ENCODE results near the gene RMND1.

DNA sequence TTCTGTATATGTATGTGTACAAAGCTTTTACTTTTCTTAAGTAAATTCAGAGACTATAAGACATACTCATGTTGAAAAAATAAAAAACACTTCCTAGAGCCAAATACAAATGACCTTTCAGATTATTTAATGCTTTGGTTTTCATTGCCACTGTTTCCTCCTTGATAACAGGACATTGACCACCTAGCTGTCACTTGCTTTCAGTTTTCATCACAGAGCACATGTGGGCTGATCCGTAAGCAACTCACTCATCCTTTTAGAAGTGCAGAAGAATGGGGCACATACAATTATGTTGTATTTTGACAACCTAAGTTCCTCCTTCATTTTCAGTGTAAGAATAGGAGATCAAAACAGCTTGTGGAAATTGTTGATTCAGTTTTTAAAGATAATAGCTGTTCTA lies 66.7 kb downstream of the RMND1 start:
- TF ChIP-seq, protein P1, sequence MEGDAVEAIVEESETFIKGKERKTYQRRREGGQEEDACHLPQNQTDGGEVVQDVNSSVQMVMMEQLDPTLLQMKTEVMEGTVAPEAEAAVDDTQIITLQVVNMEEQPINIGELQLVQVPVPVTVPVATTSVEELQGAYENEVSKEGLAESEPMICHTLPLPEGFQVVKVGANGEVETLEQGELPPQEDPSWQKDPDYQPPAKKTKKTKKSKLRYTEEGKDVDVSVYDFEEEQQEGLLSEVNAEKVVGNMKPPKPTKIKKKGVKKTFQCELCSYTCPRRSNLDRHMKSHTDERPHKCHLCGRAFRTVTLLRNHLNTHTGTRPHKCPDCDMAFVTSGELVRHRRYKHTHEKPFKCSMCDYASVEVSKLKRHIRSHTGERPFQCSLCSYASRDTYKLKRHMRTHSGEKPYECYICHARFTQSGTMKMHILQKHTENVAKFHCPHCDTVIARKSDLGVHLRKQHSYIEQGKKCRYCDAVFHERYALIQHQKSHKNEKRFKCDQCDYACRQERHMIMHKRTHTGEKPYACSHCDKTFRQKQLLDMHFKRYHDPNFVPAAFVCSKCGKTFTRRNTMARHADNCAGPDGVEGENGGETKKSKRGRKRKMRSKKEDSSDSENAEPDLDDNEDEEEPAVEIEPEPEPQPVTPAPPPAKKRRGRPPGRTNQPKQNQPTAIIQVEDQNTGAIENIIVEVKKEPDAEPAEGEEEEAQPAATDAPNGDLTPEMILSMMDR (IDR thresholded peaks at IDR 0.05) = no peak
- no peak for TF ChIP-seq ZFX (IDR thresholded peaks at IDR 0.05; ENCODE audit: borderline replicate concordance)
